ENCODE data around the gene USF3. TPM values are rescaled to one million over a fixed set of nuclear protein-coding genes. Genes with fewer than 3 reads are reported as not detected.

Gene USF3
- total and polyA plus RNA-seq, 9 of the 15 experiments (the other 6 are each of a cell fraction or from before 2014, with no cell fraction given), result 1.4 to 6.9 (median 3.1) TPM

DNA sequence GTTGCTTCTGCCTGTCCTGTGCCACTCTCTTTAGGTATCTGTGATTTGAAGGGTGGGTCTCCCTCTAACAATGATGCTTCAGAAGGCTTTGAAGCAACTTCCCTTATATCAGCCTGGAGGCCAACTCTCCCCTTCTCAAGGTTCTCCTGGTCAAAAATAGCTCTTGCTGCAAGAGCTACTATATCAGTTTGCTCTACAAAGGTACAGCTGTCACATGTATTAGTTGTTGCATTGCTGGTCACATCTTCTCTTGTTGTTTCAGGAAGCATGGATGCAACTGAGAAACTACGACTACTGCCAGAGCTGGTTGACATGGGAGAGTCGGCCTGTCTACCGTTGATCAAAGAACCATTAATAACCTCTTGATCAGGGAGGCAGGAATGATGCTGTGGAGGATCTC is 38.3 kb downstream of the USF3 start (continued):
- TF ChIP-seq, protein P1, sequence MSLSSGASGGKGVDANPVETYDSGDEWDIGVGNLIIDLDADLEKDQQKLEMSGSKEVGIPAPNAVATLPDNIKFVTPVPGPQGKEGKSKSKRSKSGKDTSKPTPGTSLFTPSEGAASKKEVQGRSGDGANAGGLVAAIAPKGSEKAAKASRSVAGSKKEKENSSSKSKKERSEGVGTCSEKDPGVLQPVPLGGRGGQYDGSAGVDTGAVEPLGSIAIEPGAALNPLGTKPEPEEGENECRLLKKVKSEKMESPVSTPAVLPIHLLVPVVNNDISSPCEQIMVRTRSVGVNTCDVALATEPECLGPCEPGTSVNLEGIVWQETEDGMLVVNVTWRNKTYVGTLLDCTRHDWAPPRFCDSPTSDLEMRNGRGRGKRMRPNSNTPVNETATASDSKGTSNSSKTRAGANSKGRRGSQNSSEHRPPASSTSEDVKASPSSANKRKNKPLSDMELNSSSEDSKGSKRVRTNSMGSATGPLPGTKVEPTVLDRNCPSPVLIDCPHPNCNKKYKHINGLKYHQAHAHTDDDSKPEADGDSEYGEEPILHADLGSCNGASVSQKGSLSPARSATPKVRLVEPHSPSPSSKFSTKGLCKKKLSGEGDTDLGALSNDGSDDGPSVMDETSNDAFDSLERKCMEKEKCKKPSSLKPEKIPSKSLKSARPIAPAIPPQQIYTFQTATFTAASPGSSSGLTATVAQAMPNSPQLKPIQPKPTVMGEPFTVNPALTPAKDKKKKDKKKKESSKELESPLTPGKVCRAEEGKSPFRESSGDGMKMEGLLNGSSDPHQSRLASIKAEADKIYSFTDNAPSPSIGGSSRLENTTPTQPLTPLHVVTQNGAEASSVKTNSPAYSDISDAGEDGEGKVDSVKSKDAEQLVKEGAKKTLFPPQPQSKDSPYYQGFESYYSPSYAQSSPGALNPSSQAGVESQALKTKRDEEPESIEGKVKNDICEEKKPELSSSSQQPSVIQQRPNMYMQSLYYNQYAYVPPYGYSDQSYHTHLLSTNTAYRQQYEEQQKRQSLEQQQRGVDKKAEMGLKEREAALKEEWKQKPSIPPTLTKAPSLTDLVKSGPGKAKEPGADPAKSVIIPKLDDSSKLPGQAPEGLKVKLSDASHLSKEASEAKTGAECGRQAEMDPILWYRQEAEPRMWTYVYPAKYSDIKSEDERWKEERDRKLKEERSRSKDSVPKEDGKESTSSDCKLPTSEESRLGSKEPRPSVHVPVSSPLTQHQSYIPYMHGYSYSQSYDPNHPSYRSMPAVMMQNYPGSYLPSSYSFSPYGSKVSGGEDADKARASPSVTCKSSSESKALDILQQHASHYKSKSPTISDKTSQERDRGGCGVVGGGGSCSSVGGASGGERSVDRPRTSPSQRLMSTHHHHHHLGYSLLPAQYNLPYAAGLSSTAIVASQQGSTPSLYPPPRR (CRISPR knock-in tag; IDR thresholded peaks at IDR 0.05; ENCODE audit: borderline replicate concordance), result no peak
- TF ChIP-seq ZNF217 (CRISPR knock-in tag; IDR thresholded peaks at IDR 0.05) (no peak), ZNF780A (CRISPR knock-in tag; IDR thresholded peaks at IDR 0.05) (no peak), FOXM1 (IDR thresholded peaks at IDR 0.05; ENCODE audit: low read depth) (no peak), FOXM1 (CRISPR knock-in tag; IDR thresholded peaks at IDR 0.05; ENCODE audit: low read depth) (no peak), SMARCA5 (IDR thresholded peaks at IDR 0.05) (no peak), NCOA1 (IDR thresholded peaks at IDR 0.05; ENCODE audit: low read depth) (no peak), CBFB (CRISPR knock-in tag; IDR thresholded peaks at IDR 0.05) (no peak)

DNA sequence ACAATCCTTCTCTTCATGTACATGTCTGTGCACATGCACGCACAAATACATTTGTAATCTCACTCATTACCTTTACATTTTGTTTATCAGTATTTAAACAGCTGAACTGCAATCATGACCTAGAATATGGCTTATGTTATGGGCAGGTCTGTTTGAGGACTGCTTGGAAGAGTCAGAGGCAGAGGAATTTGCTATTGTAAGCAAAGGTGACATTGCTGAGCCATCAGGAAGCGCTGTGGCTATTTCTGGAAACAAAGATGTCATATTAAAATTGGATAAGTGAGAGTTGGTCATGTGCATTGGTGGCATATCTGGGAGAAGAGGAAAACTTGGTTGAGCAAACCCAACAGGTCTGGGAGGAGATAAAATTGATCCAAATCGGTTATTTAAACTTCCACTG is 41.6 kb downstream of the USF3 start:
- Histone ChIP-seq H3K9me1 (ENCODE audit: control insufficient read depth, insufficient read depth, low read length) (no peaks in the 10 kb centered on the region), H3K4me2 (ENCODE audit: insufficient read depth, low read length) (no peak overlapping the region), H3K27ac (ENCODE audit: extremely low read depth, low read depth, low read length) (no peak overlapping the region), H3K9me3 (replicated peaks; ENCODE audit: control insufficient read depth, insufficient read depth, low read depth, low read length) (no peaks in the 10 kb centered on the region), H3K79me2 (ENCODE audit: control insufficient read depth, insufficient read depth, low read length) (no peaks in the 10 kb centered on the region), H3K9ac (ENCODE audit: insufficient read depth in 1 of 2, low read depth in 2 of 2, low read length in 2 of 2) (no peak overlapping the region), H4K20me1 (replicated peaks; ENCODE audit: control insufficient read depth, insufficient read depth, low read length) (no peaks in the 10 kb centered on the region), H2AFZ (ENCODE audit: low read depth, low read length) (no peak overlapping the region), H3K4me3 (no peak overlapping the region), H3K4me1 (replicated peaks in 1 of 2; ENCODE audit: control insufficient read depth in 2 of 2, insufficient read depth in 2 of 2, low read length in 2 of 2) (no peaks in the 10 kb centered on the region), H3K27me3 (ENCODE audit: control insufficient read depth in 2 of 2, insufficient read depth in 2 of 2, low read length in 2 of 2) (no peaks in the 10 kb centered on the region), H3K36me3 (ENCODE audit: control insufficient read depth, insufficient read depth, low read length) (no peaks in the 10 kb centered on the region)
- in situ Hi-C loops (cut with MboI), result no loop called here
- ChIA-PET POLR2A (no interaction called here), CTCF (ENCODE audit: low intra/inter-chr PET ratio) (no interaction called here)
- ATAC-seq (no peak), FAIRE-seq (no peak), DNase-seq (ENCODE audit: extremely low read depth in 1 of 4, low spot score in 3 of 4) (no peak)
- no TSS peak for BruUV-seq (replicated peaks)
- TF ChIP-seq FOS (IDR thresholded peaks at IDR 0.05; ENCODE audit: extremely low read depth, insufficient read length) (no peak), KDM2B (CRISPR knock-in tag; IDR thresholded peaks at IDR 0.05) (no peak), FUS (optimal IDR thresholded peaks at IDR 0.05; ENCODE audit: low read depth, low read length) (no peak), CBFA2T3 (IDR thresholded peaks at IDR 0.05) (peak; percentile 40), FOXA1 (IDR thresholded peaks at IDR 0.05; ENCODE audit: borderline replicate concordance) (no peak)
- WGBS (ENCODE audit: insufficient coverage, low coverage, missing lambda C conversion rate), result 15% methylated on average over 3 of the region's 3 CpGs
- intact Hi-C loops (cut with micrococcal nuclease), result no loop called here
